GM04504 (cell line): ENCODE results near the gene CTH.
"Not testable (repeated sequence)": the region's sequence is repeated elsewhere in the genome, so short reads cannot be mapped to it uniquely, and the experiment has no call there.

Source experiments
- DNase-seq: peaks from one replicate; pipeline ENCODE4 v3.0.0-alpha.2; 2012; ENCODE audit warnings: low read depth

The CTH gene

GRCh38 chr1:70410604-70411359 lies at the start of gene CTH:
CTH (plus strand) TSS chr1:70411268; CDS start chr1:70411416, 148 bp downstream.
- peak; percentile 89 for DNase-seq

DNA sequence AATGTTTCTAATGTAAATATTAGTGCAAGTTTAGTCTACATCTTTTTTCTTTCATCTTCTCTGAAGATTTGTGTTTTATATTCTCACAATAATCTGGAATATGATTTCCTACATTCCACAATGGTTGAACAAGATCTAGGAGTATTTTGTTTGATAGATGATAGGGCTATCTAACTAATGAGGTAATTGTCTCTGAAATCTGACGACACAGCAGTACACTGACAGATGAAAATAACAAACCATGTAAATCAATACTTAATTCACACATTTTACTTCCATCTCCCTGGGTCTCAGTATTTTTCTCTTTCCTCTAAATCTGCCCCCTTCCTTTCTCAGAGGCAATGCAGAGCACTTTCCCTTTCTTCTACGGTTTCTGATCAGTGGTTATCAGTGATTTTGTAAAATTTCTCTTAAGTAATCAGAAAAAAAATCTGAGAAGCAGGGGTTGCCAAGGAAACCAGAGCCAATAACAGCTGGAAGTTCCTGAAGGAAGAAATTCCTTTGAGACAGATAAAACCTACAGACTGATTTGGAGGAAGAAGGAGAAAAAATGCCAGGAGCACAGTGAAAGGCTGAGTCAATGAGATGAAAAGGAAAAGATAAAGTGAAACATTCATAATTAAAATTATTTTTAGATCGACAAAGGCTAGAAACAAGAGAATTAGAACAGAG lies 49.2 kb upstream of the CTH start:
- peak; percentile 11 for DNase-seq

DNA sequence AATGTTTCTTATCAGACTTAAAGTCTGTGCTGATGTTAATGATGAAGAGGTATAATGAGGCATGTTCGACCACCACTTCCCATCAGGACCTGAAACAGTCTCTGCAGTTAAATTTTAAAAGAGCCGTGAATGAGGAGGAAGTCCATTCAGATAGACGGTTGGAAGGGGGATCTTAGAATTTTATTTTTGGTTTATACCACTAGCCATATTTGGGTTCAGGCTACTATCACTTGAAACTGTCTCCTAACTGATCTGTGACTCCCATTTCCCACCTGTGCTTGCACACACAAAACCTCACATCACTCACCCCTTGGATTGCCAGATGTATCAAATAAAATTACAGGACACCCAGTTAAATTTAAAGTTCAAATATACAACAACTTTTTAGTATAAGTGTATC lies 46.6 kb upstream of the CTH start:
- DNase-seq = no peak

GRCh38 chr1:70366425-70366952 lies 44.6 kb upstream of the CTH start:
- DNase-seq = not testable (repeated sequence)

- not testable (repeated sequence) for DNase-seq
Observed at GRCh38 chr1:70366997-70367396, 44.1 kb upstream of the CTH start.

DNA sequence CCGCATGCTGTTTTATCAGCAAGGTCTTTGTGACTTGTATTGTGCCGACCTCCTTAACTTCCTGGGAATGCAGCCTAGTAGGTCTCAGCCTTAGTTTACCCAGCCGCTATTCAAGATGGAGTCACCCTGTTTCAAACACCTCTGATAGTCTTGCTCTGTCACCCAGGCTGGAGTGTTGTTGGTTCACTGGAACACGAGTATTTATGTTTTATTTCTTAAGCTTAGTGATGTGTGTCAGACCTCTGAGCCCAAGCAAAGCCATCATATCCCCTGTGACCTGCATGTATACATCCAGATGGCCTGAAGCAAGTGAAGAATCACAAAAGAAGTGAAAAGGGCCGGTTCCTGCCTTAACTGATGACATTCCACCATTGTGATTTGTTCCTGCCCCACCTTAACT lies 43.7 kb upstream of the CTH start:
- DNase-seq = not testable (repeated sequence)

DNA sequence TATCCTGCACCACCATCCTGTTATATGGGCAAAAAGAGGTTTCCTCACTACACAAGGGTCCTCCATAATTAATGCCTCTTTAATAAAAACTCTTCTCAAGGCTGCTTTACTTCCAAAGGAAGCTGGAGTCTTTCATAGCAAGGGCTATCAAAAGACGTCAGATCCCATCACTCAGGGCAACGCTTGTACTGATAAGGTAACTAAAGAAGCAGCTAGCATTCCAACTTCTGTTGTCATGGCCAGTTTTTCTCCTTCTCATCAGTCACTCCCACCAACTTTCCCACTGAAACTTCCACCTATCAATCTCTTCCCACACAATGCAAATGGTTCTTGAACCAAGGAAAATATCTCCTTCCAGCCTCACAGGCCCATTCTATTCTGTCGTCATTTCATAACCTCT lies 39.5 kb upstream of the CTH start:
- not testable (repeated sequence) for DNase-seq

- no peak for DNase-seq
Observed at GRCh38 chr1:70372426-70372825, 38.6 kb upstream of the CTH start.

DNA sequence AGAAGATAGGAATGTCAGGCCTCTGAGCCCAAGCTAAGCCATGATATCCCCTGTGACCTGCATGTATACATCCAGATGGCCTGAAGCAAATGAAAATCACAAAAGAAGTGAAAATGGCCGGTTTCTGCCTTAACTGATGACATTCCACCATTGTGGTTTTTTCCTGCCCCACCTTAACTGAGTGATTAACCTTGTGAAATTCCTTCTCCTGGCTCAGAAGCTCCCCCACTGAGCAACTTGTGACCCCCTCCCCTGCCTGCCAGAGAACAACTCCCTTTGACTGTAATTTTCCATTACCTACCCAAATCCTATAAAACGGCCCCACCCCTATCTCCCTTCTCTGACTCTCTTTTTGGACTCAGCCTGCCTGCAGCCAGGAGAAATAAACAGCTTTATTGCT lies 37.5 kb upstream of the CTH start:
- DNase-seq = not testable (repeated sequence)

DNA sequence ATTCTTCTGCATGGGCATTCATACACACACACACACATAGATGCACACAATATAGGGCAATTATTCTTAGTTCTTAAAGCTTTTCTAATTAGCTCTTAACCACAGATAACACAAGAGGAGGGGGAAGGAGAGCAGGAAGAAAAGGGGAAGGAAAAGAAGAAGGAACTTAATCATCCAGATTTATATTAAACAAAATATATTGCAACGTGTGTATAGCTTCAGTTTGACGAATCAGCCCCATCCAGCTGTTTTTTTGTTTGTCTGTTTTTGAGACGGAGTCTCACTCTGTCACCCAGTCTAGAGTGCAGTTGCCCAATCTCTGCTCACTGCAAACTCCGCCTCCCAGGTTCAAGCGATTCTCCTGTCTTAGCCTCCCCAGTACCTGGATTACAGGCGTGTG lies 34.9 kb upstream of the CTH start:
- no peak for DNase-seq

DNA sequence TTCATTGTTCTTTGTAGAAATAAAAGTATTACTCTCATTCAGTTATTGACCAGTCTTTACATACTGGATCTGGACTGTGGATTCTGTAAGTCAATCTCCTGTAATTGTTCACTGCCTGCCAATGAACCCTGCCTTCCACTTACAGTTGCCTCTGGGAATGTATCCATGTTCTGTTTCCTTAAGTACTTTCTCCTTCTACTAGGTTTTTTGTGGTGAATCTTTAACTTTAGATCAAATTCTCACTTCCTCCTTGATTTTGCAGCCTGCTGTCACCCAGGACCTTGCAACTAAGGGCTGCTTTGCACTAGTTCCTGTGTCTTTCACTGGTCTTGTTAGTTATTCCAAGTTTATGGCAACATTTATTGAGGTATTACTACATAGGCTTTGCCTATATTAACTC lies 28.4 kb upstream of the CTH start:
- DNase-seq = no peak

DNA sequence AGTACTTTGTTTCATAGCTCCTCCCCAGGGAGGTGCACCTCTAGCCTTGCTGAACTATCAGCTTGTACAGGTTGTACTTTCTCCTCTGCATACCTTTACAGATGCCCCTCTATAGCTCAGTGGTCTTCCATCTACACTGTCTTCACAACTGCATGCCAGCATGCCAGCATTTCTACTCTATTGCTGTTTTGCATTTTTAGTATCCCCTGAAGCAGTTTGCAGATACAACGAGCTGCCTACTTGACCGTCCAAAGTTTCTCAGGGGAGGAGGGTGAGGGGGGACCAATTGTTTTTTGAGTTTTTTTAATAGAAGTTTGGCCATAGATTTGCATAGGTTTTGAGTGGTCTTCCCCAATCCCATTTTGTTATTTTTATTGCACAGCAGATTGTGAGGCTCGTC lies 27.6 kb upstream of the CTH start:
- no peak for DNase-seq

- no peak for DNase-seq
Observed at GRCh38 chr1:70384542-70384941, 26.5 kb upstream of the CTH start.

DNA sequence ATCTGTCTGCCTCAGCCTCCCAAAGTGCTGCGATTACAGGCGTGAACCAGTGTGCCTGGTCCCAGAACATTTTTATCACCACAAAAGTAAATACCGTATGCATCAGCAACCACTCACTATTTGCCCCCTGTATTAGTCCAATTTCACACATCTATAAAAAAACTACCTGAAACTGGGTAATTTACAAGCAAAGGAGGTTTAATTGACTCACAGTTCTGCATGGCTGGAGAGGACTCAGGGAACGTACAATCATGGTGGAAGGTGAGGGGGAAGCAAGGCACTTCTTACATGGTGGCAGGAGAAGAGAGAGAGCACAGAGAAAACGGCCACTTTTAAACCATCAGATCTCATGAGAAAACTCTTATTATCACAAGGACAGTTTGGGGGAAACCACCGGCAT lies 25.6 kb upstream of the CTH start:
- DNase-seq = no peak

- DNase-seq = no peak
Observed at GRCh38 chr1:70386121-70386520, 24.9 kb upstream of the CTH start.

GRCh38 chr1:70387507-70387906 lies 23.6 kb upstream of the CTH start:
- DNase-seq = no peak

DNA sequence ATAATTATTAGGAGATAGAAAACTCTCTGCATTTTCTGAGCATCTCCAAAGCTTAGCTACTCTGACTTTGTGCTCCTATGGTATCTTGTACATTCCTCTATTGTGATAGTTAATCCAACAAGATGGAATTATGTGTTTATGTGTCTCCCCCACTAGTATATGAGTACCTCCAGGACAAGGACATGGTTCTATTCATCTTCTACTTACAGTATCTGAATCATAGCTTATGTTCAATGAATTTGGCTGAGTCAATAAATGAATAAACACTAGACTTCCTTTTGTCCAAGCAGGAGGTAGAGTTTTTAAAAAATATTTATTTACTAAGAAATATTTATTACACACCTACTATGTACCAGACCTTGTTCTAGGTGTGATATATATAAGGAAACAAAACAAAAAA lies 18.4 kb upstream of the CTH start:
- no peak for DNase-seq

- DNase-seq = no peak
Observed at GRCh38 chr1:70396607-70397006, 14.5 kb upstream of the CTH start.

- no peak for DNase-seq
Observed at GRCh38 chr1:70397013-70397412, 14.1 kb upstream of the CTH start.

GRCh38 chr1:70400335-70400734 lies 10.7 kb upstream of the CTH start:
- DNase-seq = no peak

GRCh38 chr1:70401974-70402373 lies 9.1 kb upstream of the CTH start:
- DNase-seq = no peak

DNA sequence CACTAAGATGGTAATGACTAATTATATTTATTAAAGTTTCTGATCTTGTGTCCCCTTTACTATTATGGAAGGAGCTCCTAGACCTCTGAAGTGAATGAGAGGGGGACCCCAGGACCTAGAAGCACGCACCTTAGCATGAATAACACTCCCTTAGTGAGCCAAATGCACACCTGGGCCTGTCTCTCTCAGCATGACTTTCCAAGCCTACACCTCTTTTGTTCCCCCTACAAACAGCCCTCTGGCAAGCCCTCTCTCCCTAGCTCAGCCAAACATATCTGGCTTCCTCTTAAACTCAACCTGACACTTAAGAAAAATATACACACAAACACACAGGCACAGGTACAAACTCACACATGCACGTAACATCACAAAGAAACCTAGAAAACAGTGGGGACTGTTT lies 7.3 kb upstream of the CTH start:
- DNase-seq = no peak

DNA sequence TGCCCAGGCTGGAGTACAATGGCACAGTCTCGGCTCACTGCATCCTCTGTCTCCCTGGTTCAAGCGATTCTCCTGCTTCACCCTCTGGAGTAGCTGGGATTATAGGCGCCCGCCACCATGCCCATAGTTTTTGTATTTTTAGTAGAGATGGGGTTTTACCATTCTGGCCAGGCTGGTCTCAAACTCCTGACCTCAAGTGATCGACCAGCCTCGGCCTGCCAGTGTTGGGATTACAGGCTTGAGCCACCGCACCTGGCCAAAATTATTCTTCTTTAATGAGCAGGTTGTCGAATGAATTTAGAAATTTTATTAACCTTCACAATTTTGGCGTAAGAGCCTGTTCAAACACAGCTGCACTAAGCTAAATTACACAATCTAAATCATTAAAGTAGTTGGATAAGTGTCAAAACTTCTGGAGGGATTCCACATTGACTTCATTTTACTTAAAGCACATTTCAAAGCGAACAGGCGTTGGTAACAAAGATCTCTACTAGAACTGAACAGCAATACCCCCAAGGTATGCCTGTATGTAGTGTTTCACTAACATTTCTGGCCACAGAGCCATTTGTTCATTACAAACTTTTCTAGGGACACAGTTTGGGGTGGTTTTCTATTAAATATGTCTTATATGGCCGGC lies 5.2 kb upstream of the CTH start:
- no peak for DNase-seq
